GM18873 (cell line): ENCODE data around the gene ADAMTS6.
"Not testable (repeated sequence)": the region's sequence is repeated elsewhere in the genome, so short reads cannot be mapped to it uniquely, and the experiment has no call there.

Source experiments
- ATAC-seq: cut with Tn5 transposase; IDR thresholded peaks from one replicate; pipeline ENCODE4 v1.9.1; 2021; ENCODE audit warnings: mild to moderate bottlenecking, moderate library complexity, moderate number of reproducible peaks; ENCODE audit not compliant: unreplicated experiment, low FRiP score

The ADAMTS6 gene, protein sequence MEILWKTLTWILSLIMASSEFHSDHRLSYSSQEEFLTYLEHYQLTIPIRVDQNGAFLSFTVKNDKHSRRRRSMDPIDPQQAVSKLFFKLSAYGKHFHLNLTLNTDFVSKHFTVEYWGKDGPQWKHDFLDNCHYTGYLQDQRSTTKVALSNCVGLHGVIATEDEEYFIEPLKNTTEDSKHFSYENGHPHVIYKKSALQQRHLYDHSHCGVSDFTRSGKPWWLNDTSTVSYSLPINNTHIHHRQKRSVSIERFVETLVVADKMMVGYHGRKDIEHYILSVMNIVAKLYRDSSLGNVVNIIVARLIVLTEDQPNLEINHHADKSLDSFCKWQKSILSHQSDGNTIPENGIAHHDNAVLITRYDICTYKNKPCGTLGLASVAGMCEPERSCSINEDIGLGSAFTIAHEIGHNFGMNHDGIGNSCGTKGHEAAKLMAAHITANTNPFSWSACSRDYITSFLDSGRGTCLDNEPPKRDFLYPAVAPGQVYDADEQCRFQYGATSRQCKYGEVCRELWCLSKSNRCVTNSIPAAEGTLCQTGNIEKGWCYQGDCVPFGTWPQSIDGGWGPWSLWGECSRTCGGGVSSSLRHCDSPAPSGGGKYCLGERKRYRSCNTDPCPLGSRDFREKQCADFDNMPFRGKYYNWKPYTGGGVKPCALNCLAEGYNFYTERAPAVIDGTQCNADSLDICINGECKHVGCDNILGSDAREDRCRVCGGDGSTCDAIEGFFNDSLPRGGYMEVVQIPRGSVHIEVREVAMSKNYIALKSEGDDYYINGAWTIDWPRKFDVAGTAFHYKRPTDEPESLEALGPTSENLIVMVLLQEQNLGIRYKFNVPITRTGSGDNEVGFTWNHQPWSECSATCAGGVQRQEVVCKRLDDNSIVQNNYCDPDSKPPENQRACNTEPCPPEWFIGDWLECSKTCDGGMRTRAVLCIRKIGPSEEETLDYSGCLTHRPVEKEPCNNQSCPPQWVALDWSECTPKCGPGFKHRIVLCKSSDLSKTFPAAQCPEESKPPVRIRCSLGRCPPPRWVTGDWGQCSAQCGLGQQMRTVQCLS (N-terminal part only)

DNA sequence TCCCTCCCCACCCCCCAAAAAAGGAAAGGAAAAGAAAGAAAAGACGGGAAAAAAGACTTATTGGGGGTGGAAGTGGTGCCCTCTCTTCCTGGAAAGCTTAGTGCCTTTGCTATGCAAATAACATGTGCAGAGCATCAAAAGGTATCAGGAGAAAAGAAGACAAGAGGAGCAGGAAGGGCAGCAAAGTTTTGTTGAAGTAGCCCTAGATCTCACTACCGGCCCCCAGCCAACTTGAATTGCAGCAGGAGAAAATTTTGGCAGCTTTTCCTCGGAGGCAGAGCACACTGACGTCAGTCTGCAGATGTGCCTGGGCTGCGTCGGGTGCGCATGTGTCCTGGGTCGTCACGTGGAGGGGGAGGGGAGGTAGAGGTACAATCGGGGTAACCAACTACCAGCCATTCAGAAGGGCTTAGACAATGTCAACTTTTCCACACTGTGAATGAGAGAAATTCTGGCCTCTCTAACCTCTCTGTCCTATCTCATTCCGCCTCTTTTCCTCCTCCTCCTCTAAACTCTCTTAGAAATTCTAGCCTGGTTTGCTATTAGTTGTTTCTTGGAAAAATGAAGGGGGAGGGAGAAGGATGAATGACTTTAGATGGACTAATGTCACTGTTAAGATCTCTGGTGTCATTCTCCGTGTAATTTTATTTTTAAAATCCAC lies at the start of gene ADAMTS6:
Gene ADAMTS6, minus strand, starts transcription at position 286 of the 661 bp plus-strand sequence. CDS start 8,247 bp downstream, outside the sequence.
- peak; percentile 70 for ATAC-seq

DNA sequence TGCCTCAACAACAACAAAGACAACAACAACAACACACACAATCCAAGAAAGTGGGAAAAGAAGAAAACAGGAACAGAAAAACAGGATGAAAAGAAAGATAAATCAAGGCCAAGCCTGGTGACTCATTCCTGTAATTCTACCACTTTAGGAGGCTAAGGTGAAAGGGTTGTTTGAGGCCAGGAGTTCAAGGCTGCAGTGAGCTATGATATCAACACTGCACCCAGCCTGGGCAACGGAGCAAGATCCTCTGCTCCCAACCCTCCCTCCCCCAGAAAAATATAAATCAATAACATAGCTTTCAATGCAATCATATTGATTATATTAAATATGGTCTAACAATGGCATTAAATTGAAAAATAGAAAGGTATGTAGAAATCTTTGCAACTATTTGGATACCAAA lies 49.2 kb upstream of the ADAMTS6 start:
- ATAC-seq, result no peak

DNA sequence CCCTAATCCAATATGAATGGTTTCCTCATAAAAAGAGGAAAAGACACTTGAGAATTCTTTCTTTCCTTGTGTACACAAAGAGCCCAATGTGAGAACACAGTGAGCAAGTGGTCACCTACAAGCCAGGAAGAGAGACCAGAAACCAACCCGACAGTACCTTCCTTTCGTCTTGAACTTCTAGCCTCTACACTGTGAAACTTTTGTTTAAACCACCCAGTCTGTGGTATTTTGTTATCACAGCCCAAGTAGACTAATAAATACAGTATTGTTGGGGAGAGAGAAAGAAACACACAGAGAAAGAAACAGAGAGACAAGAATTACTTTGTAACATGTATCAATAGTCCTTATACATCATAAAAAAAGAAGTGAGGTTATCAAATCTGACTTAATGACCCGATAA lies 44.0 kb upstream of the ADAMTS6 start:
- ATAC-seq, result no peak

DNA sequence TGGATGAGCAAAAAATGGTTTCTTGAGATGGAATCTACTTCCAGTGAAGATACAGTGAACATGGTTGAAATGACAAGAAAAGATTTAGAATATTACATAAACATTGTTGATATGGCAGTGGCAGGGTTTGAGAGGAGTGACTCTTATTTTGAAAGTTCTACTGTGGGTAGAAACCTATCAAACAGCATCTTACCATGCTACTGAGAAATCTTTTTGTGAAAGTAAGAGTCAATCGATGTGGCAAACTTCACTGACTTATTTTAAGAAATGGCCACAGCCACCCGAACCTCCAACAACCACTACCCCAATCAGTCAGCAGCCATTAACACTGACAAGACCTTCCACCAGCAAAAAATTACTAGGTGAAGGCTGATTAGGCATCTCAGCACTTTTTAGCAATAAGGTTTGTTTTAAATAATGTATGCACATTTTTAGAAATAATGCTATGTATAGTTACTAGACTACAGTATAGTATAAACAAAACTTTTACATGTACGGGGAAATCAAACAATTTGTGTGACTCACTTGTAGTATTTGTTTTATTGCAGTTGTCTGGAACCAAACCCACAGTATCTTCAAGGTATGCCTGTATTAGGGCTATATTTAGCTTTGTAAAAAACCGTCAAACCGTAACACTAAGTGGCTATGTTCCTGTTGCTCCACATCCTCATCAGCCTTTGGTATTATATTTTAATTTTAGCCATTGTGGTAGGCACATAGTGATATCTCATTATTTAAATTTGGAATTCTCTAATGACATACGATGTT lies 30.6 kb upstream of the ADAMTS6 start:
- ATAC-seq, result no peak

DNA sequence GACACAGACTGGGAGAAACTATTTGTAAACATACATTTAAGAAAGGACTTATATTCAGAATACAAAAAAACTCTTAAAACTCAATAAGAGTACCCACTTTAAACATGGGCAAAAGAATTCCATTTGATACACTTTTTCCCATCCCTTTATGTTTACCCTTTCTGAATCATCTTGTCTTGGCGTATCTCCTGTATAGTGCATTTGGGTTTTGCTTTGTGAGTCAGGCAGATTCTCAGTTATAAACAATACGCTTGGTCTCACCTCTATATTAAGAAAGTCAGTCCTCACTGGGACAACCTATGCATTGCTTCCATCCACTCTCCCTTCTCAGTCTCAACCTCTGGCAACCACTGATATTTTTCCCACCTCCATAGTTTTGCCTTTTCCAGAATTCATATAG lies 27.3 kb upstream of the ADAMTS6 start:
- ATAC-seq, result no peak

DNA sequence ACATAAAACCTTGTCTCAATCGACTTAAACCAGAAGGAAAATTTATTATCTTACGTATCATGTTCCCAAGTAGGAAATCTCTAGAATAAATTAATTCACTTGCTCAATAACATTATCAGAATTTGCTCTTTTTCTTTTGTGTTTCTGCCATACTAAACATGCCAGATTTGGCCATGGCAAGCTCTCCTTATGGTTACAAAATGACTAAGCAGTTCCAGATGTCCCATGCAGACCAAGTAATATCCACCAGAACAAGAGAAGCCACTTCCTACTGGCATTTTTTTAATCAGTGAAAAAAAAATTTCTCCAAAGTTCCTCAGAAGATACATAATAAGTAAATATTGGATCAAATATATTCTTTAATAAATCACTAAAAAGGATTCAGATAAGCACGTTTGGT lies 25.2 kb upstream of the ADAMTS6 start:
- no peak for ATAC-seq

DNA sequence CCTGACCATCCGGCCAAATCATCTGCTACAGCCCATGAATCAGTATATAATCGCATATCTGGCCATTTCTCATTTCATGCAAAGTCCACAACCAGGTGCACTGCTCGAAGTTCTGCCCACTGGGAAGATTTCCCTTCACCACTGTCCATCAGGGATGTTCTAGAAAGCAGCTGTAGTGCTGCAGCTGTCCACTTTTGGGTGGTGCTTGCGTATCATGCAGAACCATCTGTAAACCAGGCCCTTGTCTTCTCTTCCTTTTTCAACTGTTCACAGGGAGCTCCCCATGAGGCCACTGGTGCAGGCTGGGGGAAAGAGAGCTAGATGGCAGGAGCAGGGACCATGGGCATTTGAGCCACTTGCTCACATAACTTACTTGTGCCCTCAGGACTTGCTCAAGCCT lies 7.4 kb upstream of the ADAMTS6 start:
- ATAC-seq, result no peak

DNA sequence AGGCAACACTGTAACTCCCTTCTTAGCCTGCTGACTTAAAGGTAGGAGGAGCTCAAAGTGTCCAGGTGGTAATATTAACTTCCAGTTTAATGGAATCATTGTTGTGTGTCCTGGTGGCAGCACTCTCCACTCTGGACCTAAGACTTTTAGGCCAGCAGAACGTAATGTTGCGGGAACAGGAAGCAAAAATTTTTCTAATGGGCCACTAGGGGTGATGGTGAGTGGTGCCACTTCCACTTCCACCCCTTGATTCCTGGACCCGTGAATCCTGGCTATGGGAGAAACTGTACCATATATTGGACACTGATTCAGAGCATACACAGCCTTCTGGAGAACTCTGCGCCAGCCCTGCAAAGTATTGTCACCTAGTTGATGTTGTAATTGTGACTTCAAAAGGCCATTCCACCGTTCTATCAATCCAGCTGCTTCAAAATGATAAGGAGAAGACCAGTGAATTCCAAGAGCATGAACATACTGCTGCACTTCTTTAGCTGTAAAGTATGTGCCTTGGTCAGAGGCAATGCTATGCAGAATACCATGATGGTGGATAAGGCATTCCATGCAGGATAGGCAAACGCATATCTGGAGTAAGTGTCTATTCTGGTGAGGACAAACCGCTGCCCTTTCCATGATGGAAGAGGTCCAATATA lies 6.4 kb upstream of the ADAMTS6 start:
- ATAC-seq, result not testable (repeated sequence)

DNA sequence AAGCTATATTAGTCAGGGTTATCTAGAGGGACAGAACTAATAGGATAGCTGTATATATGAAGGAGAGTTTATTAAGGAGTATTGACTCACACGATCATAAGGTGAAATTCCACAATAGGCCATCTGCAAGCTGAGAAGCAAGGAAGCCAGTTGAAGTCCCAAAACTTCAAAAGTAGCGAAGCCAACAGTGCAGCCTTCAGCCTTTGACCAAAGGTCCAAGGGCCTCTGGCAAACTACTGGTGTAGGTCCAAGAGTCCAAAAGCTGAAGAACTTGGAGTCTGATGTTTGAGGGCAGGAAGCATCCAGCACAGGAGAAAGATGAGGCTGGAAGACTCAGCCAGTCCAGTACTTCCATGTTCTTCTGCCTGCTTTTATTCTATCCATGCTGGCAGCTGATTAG lies 5.1 kb upstream of the ADAMTS6 start:
- not testable (repeated sequence) for ATAC-seq

DNA sequence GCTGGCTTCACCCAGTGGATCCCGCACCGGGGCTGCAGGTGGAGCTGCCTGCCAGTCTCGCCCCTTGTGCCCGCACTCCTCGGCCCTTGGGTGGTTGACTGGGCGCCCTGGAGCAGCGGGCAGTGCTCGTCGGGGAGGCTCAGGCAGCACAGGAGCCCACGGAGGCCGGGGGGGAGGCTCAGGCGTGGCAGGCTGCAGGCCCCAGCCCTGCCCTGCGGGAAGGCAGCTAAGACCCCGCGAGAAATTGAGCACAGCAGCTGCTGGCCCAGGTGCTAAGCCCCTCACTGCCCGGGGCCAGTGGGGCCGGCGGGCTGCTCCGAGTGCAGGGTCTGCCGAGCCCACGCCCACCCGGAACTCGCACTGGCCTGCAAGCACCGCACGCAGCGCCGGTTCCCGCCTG lies 3.7 kb upstream of the ADAMTS6 start:
- ATAC-seq, result no peak

DNA sequence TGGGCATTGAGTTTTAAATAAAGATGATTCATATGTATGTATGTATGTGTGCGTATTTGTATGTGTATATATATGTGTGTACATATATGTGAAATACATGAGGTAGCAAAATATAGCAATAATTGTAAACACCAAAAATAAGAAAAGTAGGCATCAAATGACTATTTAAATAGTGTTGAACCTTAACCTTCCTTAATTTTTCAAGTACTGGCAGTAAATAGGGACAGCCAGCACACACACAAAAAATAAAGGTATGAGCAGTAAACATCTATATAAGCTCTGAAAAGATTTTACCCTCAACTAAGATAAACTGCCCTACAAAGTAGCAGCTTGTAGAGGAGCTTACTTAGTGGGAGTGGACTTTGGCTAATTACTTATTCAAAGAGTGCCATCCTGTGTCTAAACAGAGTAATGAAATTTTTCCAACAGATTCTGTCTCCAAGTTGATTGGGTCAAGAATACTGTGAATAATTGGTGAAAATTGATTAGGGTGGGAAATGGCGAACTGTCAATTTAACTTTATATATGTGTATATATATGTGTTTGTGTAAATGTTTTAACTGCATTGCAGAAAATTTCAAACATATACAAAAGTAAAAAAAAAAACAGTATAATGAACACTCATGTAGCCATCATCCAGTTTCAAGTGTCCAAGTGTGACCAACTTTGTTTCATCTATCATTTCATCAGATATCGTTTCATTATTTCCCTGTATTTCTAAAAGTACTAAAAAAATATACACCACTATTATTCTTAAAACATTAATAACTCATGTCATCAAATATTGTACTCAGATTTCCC lies 2.0 kb upstream of the ADAMTS6 start:
- peak; percentile 57 for ATAC-seq

DNA sequence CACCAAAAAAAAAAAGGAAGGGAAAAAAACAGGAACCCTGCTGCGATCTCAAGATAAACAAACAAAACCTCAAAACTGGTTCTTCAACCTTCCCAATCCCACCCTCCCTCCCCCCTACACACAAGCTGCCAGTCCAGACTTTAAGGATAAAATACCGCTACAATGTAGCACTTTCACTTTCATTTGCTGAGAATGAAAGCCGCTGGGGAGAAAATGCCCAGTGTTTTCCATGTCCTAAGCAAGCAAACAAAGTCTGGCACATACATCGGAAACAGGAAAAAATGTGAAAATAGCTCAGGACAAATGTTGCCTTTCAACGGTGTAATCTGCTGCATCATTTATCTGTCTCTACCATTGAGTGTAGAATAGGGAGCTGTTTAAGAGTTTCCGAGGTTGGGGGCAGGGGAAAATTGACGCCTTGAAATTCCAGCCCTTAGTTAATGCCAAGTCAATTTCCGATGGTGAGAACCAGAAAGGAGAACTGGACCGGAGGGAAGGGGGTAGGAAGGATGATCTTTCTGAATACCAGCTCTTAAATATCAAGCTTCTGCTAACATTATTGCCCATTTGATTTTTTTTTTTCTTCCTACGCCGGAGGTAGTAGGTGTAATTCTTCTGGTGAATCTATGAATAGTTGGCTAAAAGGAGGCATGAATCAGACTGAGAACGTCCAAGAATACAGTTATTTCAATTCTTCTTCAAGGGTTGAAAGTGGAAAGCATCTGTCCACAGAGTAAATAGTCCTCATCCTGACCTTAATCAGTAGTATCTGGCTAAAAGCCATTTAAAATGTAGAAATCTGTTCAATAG lies 1.2 kb upstream of the ADAMTS6 start:
- ATAC-seq, result no peak

DNA sequence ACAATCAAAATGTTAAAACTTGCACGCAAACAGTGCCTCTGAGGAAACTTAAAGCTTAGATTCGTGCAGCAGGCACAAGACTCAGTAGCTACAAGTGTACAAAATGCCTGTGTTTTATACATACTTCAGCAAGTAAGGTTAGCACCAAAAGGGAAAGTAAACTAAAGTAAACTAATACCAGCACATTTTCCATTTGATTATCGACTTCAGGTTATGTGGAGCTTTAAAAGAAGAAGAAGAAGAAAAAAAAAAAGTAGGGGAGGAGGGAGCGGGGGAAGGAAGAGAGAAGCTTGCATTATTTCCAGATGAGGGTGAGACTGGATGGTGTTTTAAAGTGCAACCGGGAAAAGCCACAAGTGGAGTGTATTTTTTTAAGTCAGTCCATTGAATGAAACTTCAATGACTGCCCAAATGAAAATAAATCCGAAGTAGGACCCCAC lies 596 bp upstream of the ADAMTS6 start:
- ATAC-seq, result no peak

DNA sequence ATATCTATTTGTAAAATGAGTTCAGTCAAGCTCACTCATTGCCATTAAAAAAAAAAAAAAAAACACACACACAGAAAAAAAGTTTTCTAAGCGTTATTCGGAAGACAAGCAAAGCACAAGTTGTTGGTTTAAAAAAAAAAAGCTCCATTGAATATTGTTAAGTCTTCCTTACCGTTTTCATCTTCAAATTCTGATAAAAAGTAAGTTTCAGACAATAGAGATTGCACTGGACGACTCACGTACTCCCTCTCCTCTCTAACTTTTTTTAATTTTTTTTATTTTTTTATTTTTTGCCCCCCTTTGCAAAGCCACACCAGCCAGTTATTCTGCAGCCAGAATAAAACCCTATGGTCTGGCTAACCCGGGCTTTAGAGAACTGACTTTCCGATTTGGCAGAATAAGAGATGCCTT lies 544 bp downstream of the ADAMTS6 start:
- ATAC-seq, result peak; percentile 7

DNA sequence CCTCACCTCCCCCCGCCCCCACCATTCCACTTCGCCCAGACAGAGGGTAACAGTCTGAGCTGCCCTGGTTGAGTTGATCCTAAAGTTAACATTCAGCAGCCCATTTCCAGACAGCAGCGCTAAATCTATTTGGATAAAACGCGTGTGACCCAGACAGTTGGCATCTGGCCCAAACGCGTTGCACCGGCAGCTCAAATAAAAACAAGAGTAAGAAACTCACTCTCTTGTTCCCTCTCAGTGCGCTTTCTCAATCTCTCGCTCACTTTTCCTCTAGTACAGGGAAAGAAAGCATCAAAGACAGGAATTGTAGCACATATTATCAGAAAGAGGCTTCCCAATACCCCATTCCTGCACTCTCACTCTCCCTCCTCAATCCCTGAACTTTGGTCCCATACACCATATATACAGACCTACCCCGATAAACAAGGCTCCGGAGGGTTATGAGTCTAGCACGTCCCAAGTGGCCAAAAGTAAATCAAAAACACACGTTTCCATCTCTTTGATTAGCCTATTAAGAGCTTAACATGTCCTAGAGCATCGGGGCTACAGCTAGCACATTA lies 1.3 kb downstream of the ADAMTS6 start:
- ATAC-seq, result no peak

DNA sequence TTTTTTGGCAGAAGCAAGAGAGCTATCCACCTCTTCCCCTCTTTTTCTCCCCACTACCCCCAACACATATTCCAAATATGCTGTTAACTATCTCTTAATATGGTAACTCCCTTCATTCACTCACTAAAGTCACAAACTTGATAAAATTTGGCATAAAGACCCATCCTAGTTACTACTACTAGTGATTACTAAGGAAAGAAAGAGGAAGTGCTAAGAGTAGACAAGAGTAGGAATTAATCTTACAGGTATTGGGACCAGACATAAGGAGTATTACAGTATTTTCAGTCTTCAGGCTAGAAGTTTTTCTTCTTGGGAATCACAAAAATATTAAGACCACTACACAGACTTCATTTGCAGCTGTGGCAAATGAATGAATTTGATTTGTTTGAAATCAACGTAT lies 2.2 kb downstream of the ADAMTS6 start:
- ATAC-seq, result no peak

DNA sequence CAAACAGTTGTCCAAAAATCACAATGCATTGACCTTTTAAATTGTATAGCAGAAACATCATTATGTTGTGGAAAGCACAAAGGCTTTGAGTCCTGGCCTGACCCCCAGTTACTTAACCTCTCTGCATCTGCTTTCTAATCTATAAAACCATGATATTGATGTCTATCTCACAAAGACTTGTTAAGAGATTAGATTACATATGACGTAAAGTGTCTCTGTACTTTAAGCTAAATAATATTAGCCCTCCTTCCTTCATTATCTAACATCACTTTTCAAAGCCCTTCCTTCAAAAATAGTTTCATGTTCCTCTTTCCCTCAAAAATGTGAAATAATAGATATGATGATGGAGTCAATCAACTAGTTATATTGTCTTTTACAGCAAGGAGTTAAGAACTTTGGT lies 3.4 kb downstream of the ADAMTS6 start:
- ATAC-seq, result no peak
